Right lobe of liver (tissue), 6 donors: ENCODE measurements around the gene AXIN2. TPM values are rescaled to one million over a fixed set of nuclear protein-coding genes. Genes with fewer than 3 reads are reported as not detected.

ENCODE experiments used
- ATAC-seq, 4 donors: fragments of 200-7000 bp; cut with Tn5 transposase; one replicate each; pipeline ENCODE4 v1.9.1; 2020; ENCODE audit warnings: mild to moderate bottlenecking in 4 of 4, moderate library complexity in 4 of 4
- DNase-seq, 3 donors: peaks; one replicate each; pipeline ENCODE4 v3.0.0-alpha.2; 2020
- H3K27ac ChIP-seq, 3 donors: fragments of 200-600 bp; one replicate each; pipeline ENCODE4 v1.8.0; 2022
- H3K27me3 ChIP-seq, 2 donors: fragments of 200-600 bp; one replicate each; pipeline ENCODE4 v1.8.0; 2022
- H3K36me3 ChIP-seq, 4 donors: fragments of 200-600 bp; sonication (generic) in 1 of 4; one replicate each; pipeline versions ENCODE4 v1.5.1 to v1.8.0; 2017 to 2022; ENCODE audit warnings: control low read depth in 1 of 4
- H3K4me1 ChIP-seq, 4 donors: fragments of 200-600 bp; sonication (generic) in 1 of 4; one replicate each; pipeline versions ENCODE4 v1.5.1 to v1.8.0; 2017 to 2022; ENCODE audit warnings: control low read depth in 1 of 4
- H3K4me3 ChIP-seq, 3 donors: fragments of 200-600 bp; one replicate each; pipeline ENCODE4 v1.8.0; 2022
- H3K9me3 ChIP-seq, 4 donors: fragments of 200-600 bp; sonication (generic) in 1 of 4; one replicate each; pipeline versions ENCODE4 v1.5.1 to v1.8.0; 2017 to 2022; ENCODE audit warnings: control low read depth in 1 of 4
- POLR2A ChIP-seq: fragments of 450-650 bp; IDR thresholded peaks from one replicate; pipeline ENCODE4 v1.6.1; 2017; ENCODE audit warnings: antibody characterized with exemption, mild to moderate bottlenecking
- WGBS: methylation state at CpG from one replicate; pipeline ENCODE4 v1.1.6; 2018; ENCODE audit warnings: low coverage, low lambda C conversion rate; ENCODE audit not compliant: insufficient coverage; ENCODE audit errors: missing lambda C conversion rate; 5-methylcytosine and 5-hydroxymethylcytosine counted together
- intact Hi-C, 2 donors: fragments of 100-400 bp; cut with DNase I; formaldehyde crosslinking; loops; one replicate each; pipeline versions ENCODE4 v1.11.2 to v1.14.1; 2022
- total RNA-seq, 6 experiments: library from RNA; depleted of rRNA in 2 of 6; stranded (reverse); fragments of >200 nt in 2 of 6; fragmentation: NEBNext Ultra II Directional in 3 of 6; extraction: Animal tissue kit (Norgen Biotek cat#: 25700) in 3 of 6; gene quantifications; one replicate each; pipeline versions ENCODE4 v1.1.0 to v1.2.4, GENCODE V29; 2016 to 2023
- TF ChIP-seq, protein P1 (sequence below), 4 donors: fragments of 200-600 bp in 3 of 4; fragments of 450-650 bp in 1 of 4; IDR thresholded peaks; one replicate each; pipeline versions ENCODE4 v1.5.1 to v1.8.0; 2016 to 2022; ENCODE audit warnings: antibody characterized with exemption in 4 of 4, mild to moderate bottlenecking in 2 of 4
- donor health status: DM: no; HTN: yes; CAD: no.
- donor health status: DM: no; HTN: no; CAD: no.
- donor health status: DM: no; HTN: no; CAD: no.
- donor health status: DM: no; HTN: yes; CAD: no.
- donor health status: DM: no; HTN: yes; CAD: no.

AXIN2 gene
- total RNA-seq, 6 experiments from 2014 or later, result 1.0 to 2.4 (median 2.0) TPM

DNA sequence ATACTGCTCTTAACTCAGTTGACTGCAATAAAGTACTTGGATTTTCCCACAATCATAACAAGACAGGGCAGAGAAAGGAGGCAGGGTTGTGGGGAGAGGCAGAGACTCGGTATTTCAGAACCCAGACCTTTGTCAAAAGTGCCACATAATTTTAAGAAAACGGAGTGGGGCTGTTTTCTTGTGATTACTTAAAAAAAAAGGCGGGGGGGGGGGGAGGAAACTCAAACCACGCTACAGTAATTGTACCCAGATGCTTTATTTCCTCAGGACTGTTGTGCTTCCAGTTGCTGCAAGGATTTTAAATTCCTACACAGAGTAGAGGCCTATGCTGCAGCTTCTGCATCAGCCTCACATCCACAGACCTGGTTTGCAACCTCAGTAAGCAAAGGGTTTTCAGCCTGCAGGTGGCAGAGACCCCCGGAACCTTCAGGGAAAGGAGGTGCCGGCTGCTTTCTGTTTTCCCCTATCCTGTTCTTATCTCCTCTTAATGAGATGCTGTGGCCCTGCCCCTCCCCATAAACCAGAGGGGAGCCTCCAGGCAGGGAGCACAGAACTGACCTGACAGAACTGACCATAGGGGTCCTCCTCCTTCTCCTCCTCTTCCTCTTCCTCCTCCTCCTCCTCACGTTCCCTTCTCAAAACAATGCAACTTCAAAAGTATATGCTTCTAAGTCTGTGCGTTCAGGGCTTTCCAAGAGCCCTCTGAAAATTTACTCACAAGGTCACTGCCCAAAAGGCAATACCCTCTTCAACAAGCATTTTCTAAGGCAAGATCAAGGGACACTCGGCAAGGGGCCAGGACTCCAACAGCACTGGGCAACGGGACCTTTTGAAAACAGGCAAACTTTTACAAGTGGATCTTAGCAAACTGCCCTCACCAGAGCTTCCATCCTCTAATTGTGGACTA is 7.5 kb downstream of the AXIN2 start:
- TF ChIP-seq POLR2A, result no peak
- TF ChIP-seq, protein P1, sequence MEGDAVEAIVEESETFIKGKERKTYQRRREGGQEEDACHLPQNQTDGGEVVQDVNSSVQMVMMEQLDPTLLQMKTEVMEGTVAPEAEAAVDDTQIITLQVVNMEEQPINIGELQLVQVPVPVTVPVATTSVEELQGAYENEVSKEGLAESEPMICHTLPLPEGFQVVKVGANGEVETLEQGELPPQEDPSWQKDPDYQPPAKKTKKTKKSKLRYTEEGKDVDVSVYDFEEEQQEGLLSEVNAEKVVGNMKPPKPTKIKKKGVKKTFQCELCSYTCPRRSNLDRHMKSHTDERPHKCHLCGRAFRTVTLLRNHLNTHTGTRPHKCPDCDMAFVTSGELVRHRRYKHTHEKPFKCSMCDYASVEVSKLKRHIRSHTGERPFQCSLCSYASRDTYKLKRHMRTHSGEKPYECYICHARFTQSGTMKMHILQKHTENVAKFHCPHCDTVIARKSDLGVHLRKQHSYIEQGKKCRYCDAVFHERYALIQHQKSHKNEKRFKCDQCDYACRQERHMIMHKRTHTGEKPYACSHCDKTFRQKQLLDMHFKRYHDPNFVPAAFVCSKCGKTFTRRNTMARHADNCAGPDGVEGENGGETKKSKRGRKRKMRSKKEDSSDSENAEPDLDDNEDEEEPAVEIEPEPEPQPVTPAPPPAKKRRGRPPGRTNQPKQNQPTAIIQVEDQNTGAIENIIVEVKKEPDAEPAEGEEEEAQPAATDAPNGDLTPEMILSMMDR (IDR thresholded peaks at IDR 0.05), result no peak
- no peaks in the 10 kb centered on the region for H3K36me3 ChIP-seq
- H3K27ac ChIP-seq, result peak overlapping the region in 1 of 3 donors; percentile 14
- 31% methylated on average over 9 of the region's 10 CpGs for WGBS
- peaks cover 0 to 7% (median 0%) of the 10 kb centered on the region in 4 donors for H3K4me1 ChIP-seq
- no peak overlapping the region for H3K4me3 ChIP-seq
- ATAC-seq (peak; percentile 28 to 72 (median 60)), DNase-seq (peak; percentile 50 to 81 (median 81))
- no peaks in the 10 kb centered on the region for H3K9me3 ChIP-seq
- no peaks in the 10 kb centered on the region for H3K27me3 ChIP-seq
- intact Hi-C loops, result no loop called here

DNA sequence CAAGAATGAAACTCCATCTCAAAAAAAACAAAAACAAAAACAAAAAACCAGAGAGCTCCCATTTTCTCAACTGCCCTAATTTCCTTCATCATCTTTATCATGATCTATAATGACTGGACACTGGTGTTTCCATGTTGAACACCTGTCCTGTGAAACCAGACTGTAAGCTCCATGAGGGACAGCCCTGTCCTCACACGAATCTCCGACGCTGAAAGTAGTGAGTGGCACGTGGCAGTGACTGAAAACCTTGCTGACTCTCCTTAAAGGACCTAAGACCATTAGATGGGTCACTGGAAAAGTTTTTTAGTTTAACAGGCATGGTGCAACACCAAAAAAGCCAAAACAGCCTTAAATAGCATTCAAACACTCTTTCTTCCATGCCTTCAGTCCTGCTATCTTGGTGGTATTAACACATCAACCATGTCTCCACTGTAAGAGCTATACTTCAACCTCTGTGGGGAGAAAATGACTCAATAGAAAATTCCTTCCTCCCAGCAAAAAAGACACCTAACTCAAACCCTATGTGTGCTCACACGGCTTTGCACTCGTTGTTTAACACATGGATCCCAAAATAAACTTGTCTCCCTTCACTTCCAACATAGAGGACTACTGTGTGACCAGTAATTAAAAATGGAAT is 8.3 kb downstream of the AXIN2 start:
- Histone ChIP-seq H3K36me3 (no peaks in the 10 kb centered on the region), H3K9me3 (no peaks in the 10 kb centered on the region), H3K27me3 (no peaks in the 10 kb centered on the region), H3K27ac (no peak overlapping the region), H3K4me3 (no peak overlapping the region), H3K4me1 (peaks cover 0 to 7% (median 0%) of the 10 kb centered on the region in 4 donors)
- intact Hi-C loops, result no loop called here
- DNase-seq (no peak), ATAC-seq (no peak)
- TF ChIP-seq, protein P1 (IDR thresholded peaks at IDR 0.05), result no peak
- TF ChIP-seq POLR2A, result no peak
- 81% methylated on average over 6 of the region's 6 CpGs for WGBS

DNA sequence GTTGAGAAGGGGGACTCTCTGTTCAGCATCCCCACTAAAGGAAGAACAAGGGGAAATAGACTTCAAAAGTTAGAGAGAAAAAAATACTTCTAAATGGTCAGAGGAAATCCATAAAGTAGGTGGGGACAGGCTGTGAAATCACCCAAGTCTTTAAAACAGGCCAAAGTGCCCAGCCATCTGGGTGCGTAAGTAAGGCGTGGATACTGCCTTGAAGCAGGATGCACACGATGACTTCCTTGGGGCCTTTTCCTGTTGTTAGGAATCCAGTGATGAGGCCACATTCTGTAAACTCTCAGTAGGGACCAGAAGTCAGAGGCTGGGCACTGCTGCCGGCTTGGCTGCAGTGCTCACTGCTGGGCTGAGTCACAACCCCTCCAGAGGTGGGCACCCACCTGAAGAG is 9.2 kb downstream of the AXIN2 start:
- Histone ChIP-seq H3K4me3 (no peak overlapping the region), H3K27me3 (no peaks in the 10 kb centered on the region), H3K4me1 (peaks cover 0 to 7% (median 3%) of the 10 kb centered on the region in 4 donors), H3K36me3 (no peaks in the 10 kb centered on the region), H3K9me3 (no peaks in the 10 kb centered on the region), H3K27ac (no peak overlapping the region)
- DNase-seq (no peak), ATAC-seq (no peak)
- WGBS, result 93% methylated on average over 2 of the region's 4 CpGs
- intact Hi-C loops, result no loop called here
- TF ChIP-seq, protein P1 (IDR thresholded peaks at IDR 0.05), result no peak
- no peak for TF ChIP-seq POLR2A

DNA sequence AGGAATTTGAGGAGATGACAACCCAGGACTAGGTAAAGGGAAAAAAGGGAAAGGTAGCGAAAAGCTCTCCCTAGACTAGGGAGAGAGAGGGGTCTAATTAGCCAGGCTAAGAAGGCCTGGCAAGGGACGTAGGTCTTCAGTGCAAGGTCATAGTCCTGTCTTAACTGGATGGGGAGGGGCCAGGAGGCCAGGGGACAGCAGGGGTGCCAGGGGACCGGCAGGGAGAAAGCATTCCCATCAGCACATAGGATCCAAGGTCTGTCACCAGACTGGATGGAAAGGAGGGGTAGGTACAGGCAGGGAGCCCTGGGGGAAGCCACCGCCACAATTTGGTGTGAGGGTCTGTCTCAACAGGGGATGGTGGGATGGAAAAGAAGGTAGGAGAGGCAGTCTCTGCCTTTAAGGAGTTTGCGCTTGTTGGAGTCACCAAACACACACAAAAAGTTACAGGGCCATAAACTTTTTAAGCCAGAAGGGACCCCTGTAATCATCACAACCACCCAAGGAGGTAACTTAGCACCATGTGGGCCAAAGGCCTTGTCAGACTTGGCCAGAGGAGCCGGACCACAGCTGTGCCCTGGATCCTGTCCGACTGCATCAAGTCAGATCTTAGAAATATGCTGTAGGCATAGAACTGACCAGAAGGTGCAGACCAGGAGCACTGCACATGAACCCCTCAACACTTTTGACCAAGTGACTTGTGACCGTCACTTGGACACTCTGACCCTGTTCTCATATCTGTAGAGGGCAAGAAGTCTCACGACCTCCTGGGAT is 10.0 kb downstream of the AXIN2 start:
- Histone ChIP-seq H3K9me3 (no peaks in the 10 kb centered on the region), H3K27ac (no peak overlapping the region), H3K36me3 (no peaks in the 10 kb centered on the region), H3K27me3 (no peaks in the 10 kb centered on the region), H3K4me3 (no peak overlapping the region), H3K4me1 (peaks cover 0 to 9% (median 3%) of the 10 kb centered on the region in 4 donors)
- TF ChIP-seq, protein P1 (IDR thresholded peaks at IDR 0.05), result no peak
- no peak for TF ChIP-seq POLR2A
- ATAC-seq (no peak), DNase-seq (no peak)
- 88% methylated on average over 4 of the region's 9 CpGs for WGBS
- intact Hi-C loops, result no loop called here
